HEK293 (cell line): ENCODE measurements around the gene TTC23L.

Experiments used
- CTCF ChIA-PET: fragments of 350-600 bp; formaldehyde crosslinking; extraction: SDS; loops from one replicate; lab custom pipeline; 2021; ENCODE audit warnings: antibody characterized with exemption; lab: Yijun Ruan, JAX
- POLR2A ChIA-PET: fragments of 300-600 bp; formaldehyde crosslinking; extraction: SDS; loops from one replicate; lab custom pipeline; 2020; ENCODE audit warnings: antibody characterized with exemption, inconsistent platforms; lab: Yijun Ruan, JAX
- H3K27ac ChIP-seq: fragments of 200-500 bp; sonication (Bioruptor generic); 2 replicates; pipeline ENCODE4 v1.5.1; 2014; ENCODE audit warnings: low read depth, low read length, control low read depth, inconsistent platforms; ENCODE audit errors: extremely low read depth
- H3K36me3 ChIP-seq, 2 experiments: fragments of 200-500 bp in 1 of 2; sonication (Bioruptor generic) in 1 of 2; 1 replicate in 1 of 2; 2 replicates in 1 of 2; pipeline ENCODE4 v1.5.1; 2014 to 2017; ENCODE audit warnings: inconsistent platforms in 2 of 2, low read length in 2 of 2; ENCODE audit not compliant: control insufficient read depth in 2 of 2, insufficient read depth in 1 of 2
- H3K4me1 ChIP-seq: fragments of 200-500 bp; sonication (Bioruptor generic); 2 replicates; pipeline ENCODE4 v1.5.1; 2014; ENCODE audit warnings: mild to moderate bottlenecking, low read length, inconsistent platforms; ENCODE audit not compliant: control insufficient read depth, insufficient read depth
- H3K4me3 ChIP-seq: 2 replicates; pipeline ENCODE4 v1.5.1; 2011; ENCODE audit warnings: low read depth, mild to moderate bottlenecking, control low read depth, low read length, moderate library complexity
- H3K9me3 ChIP-seq: fragments of 200-500 bp; sonication (Bioruptor generic); 2 replicates; pipeline ENCODE4 v1.5.1; 2014; ENCODE audit warnings: low read depth, low read length, inconsistent platforms; ENCODE audit not compliant: control insufficient read depth, insufficient read depth
- BCL11B ChIP-seq: fragments of 450-650 bp; formaldehyde crosslinking; IDR thresholded peaks from 2 replicates; pipeline ENCODE4 v1.5.1; 2016; ENCODE audit warnings: low read depth, missing biosample characterization, missing genetic modification characterization
- GLI4 ChIP-seq: fragments of 450-650 bp; formaldehyde crosslinking; IDR thresholded peaks from 2 replicates; pipeline ENCODE4 v1.5.1; 2016; ENCODE audit warnings: missing biosample characterization, missing genetic modification characterization
- GLIS2 ChIP-seq: fragments of 450-650 bp; formaldehyde crosslinking; IDR thresholded peaks from 2 replicates; pipeline ENCODE4 v1.5.1; 2016; ENCODE audit warnings: missing biosample characterization, missing genetic modification characterization
- IKZF3 ChIP-seq: fragments of 450-650 bp; IDR thresholded peaks from 2 replicates; pipeline ENCODE4 v1.5.0; 2018; ENCODE audit warnings: missing biosample characterization, mild to moderate bottlenecking, missing genetic modification characterization, moderate library complexity
- KLF10 ChIP-seq: fragments of 450-650 bp; IDR thresholded peaks from 2 replicates; pipeline ENCODE4 v1.5.1; 2018; ENCODE audit warnings: missing biosample characterization, mild to moderate bottlenecking, missing genetic modification characterization
- MEIS1 ChIP-seq: sonication (generic); formaldehyde crosslinking; IDR thresholded peaks from 2 replicates; pipeline ENCODE4 v1.8.1; 2022; ENCODE audit warnings: missing genetic modification reagents, mild to moderate bottlenecking, borderline replicate concordance
- PATZ1 ChIP-seq: fragments of 450-650 bp; formaldehyde crosslinking; IDR thresholded peaks from 2 replicates; pipeline ENCODE4 v1.5.1; 2016; ENCODE audit warnings: missing biosample characterization, missing genetic modification characterization
- TCF7L2 ChIP-seq: IDR thresholded peaks from 2 replicates; pipeline ENCODE4 v1.6.1; 2011; ENCODE audit warnings: low read depth, mild to moderate bottlenecking, inconsistent platforms, low read length, moderate library complexity, borderline replicate concordance
- TRIM28 ChIP-seq: IDR thresholded peaks from 2 replicates; pipeline ENCODE4 v1.6.1; 2011; ENCODE audit warnings: low read length, control low read depth, borderline replicate concordance
- ZBTB17 ChIP-seq: fragments of 450-650 bp; formaldehyde crosslinking; IDR thresholded peaks from 2 replicates; pipeline ENCODE4 v1.5.1; 2016; ENCODE audit warnings: missing biosample characterization, missing genetic modification characterization
- ZBTB8A ChIP-seq: fragments of 450-650 bp; formaldehyde crosslinking; IDR thresholded peaks from 2 replicates; pipeline ENCODE4 v1.5.1; 2016; ENCODE audit warnings: missing biosample characterization, missing genetic modification characterization
- ZIC2 ChIP-seq: fragments of 450-650 bp; formaldehyde crosslinking; IDR thresholded peaks from 2 replicates; pipeline ENCODE4 v1.5.1; 2016; ENCODE audit warnings: missing biosample characterization, missing genetic modification characterization
- ZNF138 ChIP-seq: fragments of 450-650 bp; formaldehyde crosslinking; IDR thresholded peaks from 2 replicates; pipeline ENCODE4 v1.5.1; 2016; ENCODE audit warnings: missing biosample characterization, missing genetic modification characterization, borderline replicate concordance
- ZNF23 ChIP-seq: fragments of 450-650 bp; formaldehyde crosslinking; IDR thresholded peaks from 2 replicates; pipeline ENCODE4 v1.5.1; 2016; ENCODE audit warnings: missing biosample characterization, missing genetic modification characterization, borderline replicate concordance
- ZNF248 ChIP-seq: fragments of 450-650 bp; formaldehyde crosslinking; IDR thresholded peaks from 2 replicates; pipeline ENCODE4 v1.5.1; 2017; ENCODE audit warnings: missing biosample characterization, missing genetic modification characterization
- ZNF274 ChIP-seq, 2 experiments: fragments of 200-500 bp in 1 of 2; fragments of 450-650 bp in 1 of 2; sonication (Bioruptor generic) in 1 of 2; formaldehyde crosslinking in 1 of 2; IDR thresholded peaks; 2 replicates each; pipeline versions ENCODE4 v1.5.1 to v1.6.1; 2014 to 2016; ENCODE audit warnings: borderline replicate concordance in 1 of 2, inconsistent platforms in 1 of 2, low read length in 1 of 2, missing biosample characterization in 1 of 2, missing genetic modification characterization in 1 of 2
- ZNF510 ChIP-seq: fragments of 450-650 bp; formaldehyde crosslinking; IDR thresholded peaks from 2 replicates; pipeline ENCODE4 v1.5.1; 2018; ENCODE audit warnings: mild to moderate bottlenecking, missing genetic modification characterization, missing biosample characterization; ENCODE audit not compliant: insufficient replicate concordance
- ZNF530 ChIP-seq: fragments of 450-650 bp; formaldehyde crosslinking; IDR thresholded peaks from 2 replicates; pipeline ENCODE4 v1.5.1; 2016; ENCODE audit warnings: low read depth, missing biosample characterization, missing genetic modification characterization
- ZNF549 ChIP-seq: fragments of 450-650 bp; IDR thresholded peaks from 2 replicates; pipeline ENCODE4 v1.5.1; 2018; ENCODE audit warnings: missing biosample characterization, missing genetic modification characterization, mild to moderate bottlenecking, inconsistent platforms, moderate library complexity
- ZNF571 ChIP-seq: fragments of 450-650 bp; formaldehyde crosslinking; IDR thresholded peaks from 2 replicates; pipeline ENCODE4 v1.5.0; 2017; ENCODE audit warnings: missing biosample characterization, missing genetic modification characterization
- ZNF585B ChIP-seq: fragments of 450-650 bp; formaldehyde crosslinking; IDR thresholded peaks from 2 replicates; pipeline ENCODE4 v1.5.1; 2016; ENCODE audit warnings: missing biosample characterization, missing genetic modification characterization
- ZNF600 ChIP-seq: fragments of 450-650 bp; formaldehyde crosslinking; IDR thresholded peaks from 2 replicates; pipeline ENCODE4 v1.5.1; 2016; ENCODE audit warnings: missing biosample characterization, missing genetic modification characterization
- ZNF621 ChIP-seq: fragments of 450-650 bp; formaldehyde crosslinking; IDR thresholded peaks from 2 replicates; pipeline ENCODE4 v1.5.1; 2017; ENCODE audit warnings: missing biosample characterization, missing genetic modification characterization
- ZNF658 ChIP-seq: fragments of 450-650 bp; formaldehyde crosslinking; IDR thresholded peaks from 2 replicates; pipeline ENCODE4; 2016; ENCODE audit warnings: missing biosample characterization, missing genetic modification characterization
- ZNF664 ChIP-seq: fragments of 450-650 bp; formaldehyde crosslinking; IDR thresholded peaks from 2 replicates; pipeline ENCODE4 v1.5.1; 2016; ENCODE audit warnings: missing biosample characterization, missing genetic modification characterization
- ZNF670 ChIP-seq: fragments of 450-650 bp; formaldehyde crosslinking; IDR thresholded peaks from 2 replicates; pipeline ENCODE4 v1.5.1; 2016; ENCODE audit warnings: missing biosample characterization, missing genetic modification characterization, low read depth
- ZNF707 ChIP-seq: fragments of 450-650 bp; formaldehyde crosslinking; IDR thresholded peaks from 2 replicates; pipeline ENCODE4 v1.5.1; 2016; ENCODE audit warnings: missing biosample characterization, missing genetic modification characterization
- ZNF785 ChIP-seq: fragments of 450-650 bp; formaldehyde crosslinking; IDR thresholded peaks from 2 replicates; pipeline ENCODE4 v1.5.1; 2016; ENCODE audit warnings: missing biosample characterization, missing genetic modification characterization
- ZNF837 ChIP-seq: fragments of 450-650 bp; formaldehyde crosslinking; IDR thresholded peaks from 2 replicates; pipeline ENCODE4 v1.5.1; 2016; ENCODE audit warnings: missing biosample characterization, missing genetic modification characterization
- ZSCAN16 ChIP-seq: fragments of 450-650 bp; formaldehyde crosslinking; IDR thresholded peaks from 2 replicates; pipeline ENCODE4 v1.5.1; 2016; ENCODE audit warnings: missing biosample characterization, missing genetic modification characterization
- TF ChIP-seq, protein P1 (sequence below): fragments of 450-650 bp; formaldehyde crosslinking; IDR thresholded peaks from 2 replicates; pipeline ENCODE4 v1.5.1; 2016; ENCODE audit warnings: missing biosample characterization, missing genetic modification characterization, borderline replicate concordance
- TF ChIP-seq, protein P2 (sequence below): fragments of 450-650 bp; IDR thresholded peaks from 2 replicates; pipeline ENCODE4 v1.5.1; 2018; ENCODE audit warnings: missing biosample characterization, mild to moderate bottlenecking, missing genetic modification characterization

TTC23L gene

GRCh38 chr5:34854459-34855174, 15.7 kb downstream of the TTC23L start (continued):
- TF ChIP-seq ZNF600 (tag by site-specific recombination) = no peak
- peak; percentile 40; the same call in 1 of the 2 replicates for TF ChIP-seq IKZF3 (tag by site-specific recombination)
- TF ChIP-seq ZBTB17 = no peak
- TF ChIP-seq ZNF138 (tag by site-specific recombination) = no peak
- TF ChIP-seq ZNF837 (tag by site-specific recombination) = no peak
- TF ChIP-seq ZNF248 = no peak
- TF ChIP-seq ZBTB8A (tag by site-specific recombination) = peak; percentile 81
- no peak for TF ChIP-seq ZNF670
- peak; percentile 10; the same call in 1 of the 2 replicates for TF ChIP-seq ZNF664 (tag by site-specific recombination)

DNA sequence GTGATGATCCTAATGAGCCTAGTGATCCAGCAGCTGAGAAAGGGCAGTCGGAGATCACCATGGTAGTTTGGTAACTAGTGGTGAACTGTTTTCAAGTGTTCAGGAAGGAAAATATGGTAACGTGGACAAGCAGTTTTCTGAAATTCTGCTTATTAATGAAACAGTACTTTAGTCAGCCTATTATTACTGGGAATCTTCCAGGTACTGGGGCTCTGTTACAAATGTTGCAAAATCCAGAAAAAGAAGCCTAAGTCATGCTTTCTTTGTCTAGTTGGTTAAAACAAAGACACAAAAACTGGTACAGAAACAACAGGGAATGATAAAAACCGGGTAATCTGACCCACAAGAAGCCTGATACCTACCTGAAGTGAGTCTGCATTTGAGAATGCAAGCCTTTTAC, 18.2 kb downstream of the TTC23L start:
- H3K4me3 ChIP-seq = no peak overlapping the region
- no peak overlapping the region for H3K27ac ChIP-seq
- no peaks in the 10 kb centered on the region for H3K36me3 ChIP-seq
- no peaks in the 10 kb centered on the region for H3K9me3 ChIP-seq
- CTCF ChIA-PET = no interaction called here
- TF ChIP-seq, protein P1, sequence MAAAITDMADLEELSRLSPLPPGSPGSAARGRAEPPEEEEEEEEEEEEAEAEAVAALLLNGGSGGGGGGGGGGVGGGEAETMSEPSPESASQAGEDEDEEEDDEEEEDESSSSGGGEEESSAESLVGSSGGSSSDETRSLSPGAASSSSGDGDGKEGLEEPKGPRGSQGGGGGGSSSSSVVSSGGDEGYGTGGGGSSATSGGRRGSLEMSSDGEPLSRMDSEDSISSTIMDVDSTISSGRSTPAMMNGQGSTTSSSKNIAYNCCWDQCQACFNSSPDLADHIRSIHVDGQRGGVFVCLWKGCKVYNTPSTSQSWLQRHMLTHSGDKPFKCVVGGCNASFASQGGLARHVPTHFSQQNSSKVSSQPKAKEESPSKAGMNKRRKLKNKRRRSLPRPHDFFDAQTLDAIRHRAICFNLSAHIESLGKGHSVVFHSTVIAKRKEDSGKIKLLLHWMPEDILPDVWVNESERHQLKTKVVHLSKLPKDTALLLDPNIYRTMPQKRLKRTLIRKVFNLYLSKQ (tag by site-specific recombination) = no peak
- TF ChIP-seq BCL11B (tag by site-specific recombination) (no peak), GLI4 (tag by site-specific recombination) (no peak), GLIS2 (no peak), ZNF23 (no peak), ZNF274 (IDR thresholded peaks at IDR 0.05; ENCODE audit: low read length) (no peak), ZNF274 (tag by site-specific recombination; IDR thresholded peaks at IDR 0.05; ENCODE audit: borderline replicate concordance) (no peak), ZNF510 (tag by site-specific recombination) (no peak), TRIM28 (no peak), ZIC2 (no peak), ZNF585B (no peak), ZNF530 (tag by site-specific recombination) (no peak), KLF10 (tag by site-specific recombination) (no peak)
- TF ChIP-seq, protein P2, sequence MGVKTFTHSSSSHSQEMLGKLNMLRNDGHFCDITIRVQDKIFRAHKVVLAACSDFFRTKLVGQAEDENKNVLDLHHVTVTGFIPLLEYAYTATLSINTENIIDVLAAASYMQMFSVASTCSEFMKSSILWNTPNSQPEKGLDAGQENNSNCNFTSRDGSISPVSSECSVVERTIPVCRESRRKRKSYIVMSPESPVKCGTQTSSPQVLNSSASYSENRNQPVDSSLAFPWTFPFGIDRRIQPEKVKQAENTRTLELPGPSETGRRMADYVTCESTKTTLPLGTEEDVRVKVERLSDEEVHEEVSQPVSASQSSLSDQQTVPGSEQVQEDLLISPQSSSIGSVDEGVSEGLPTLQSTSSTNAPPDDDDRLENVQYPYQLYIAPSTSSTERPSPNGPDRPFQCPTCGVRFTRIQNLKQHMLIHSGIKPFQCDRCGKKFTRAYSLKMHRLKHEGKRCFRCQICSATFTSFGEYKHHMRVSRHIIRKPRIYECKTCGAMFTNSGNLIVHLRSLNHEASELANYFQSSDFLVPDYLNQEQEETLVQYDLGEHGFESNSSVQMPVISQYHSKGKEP (tag by site-specific recombination) = no peak
- POLR2A ChIA-PET = no interaction called here
- peaks cover 13% of the 10 kb centered on the region for H3K4me1 ChIP-seq

GRCh38 chr5:34857894-34858293, 18.9 kb downstream of the TTC23L start:
- ChIA-PET CTCF (interaction anchor here (0.9 kb wide), 2 partner anchors 28 to 36 kb away, joined by 4 read pairs; no protein-coding TSS in a partner anchor), POLR2A (no interaction called here)
- Histone ChIP-seq H3K27ac (no peak overlapping the region), H3K4me1 (peaks cover 13% of the 10 kb centered on the region), H3K4me3 (no peak overlapping the region), H3K9me3 (no peaks in the 10 kb centered on the region), H3K36me3 (no peaks in the 10 kb centered on the region)
- TF ChIP-seq ZSCAN16 (tag by site-specific recombination) = no peak
- no peak for TF ChIP-seq ZNF785 (tag by site-specific recombination)
- no peak for TF ChIP-seq ZNF510 (tag by site-specific recombination)
- no peak for TF ChIP-seq TCF7L2
- no peak for TF ChIP-seq ZNF571 (tag by site-specific recombination)
- no peak for TF ChIP-seq ZNF621 (tag by site-specific recombination)
- TF ChIP-seq ZNF549 (tag by site-specific recombination) = no peak
- TF ChIP-seq ZNF248 = no peak
- no peak for TF ChIP-seq PATZ1
- no peak for TF ChIP-seq ZNF707 (tag by site-specific recombination)
- no peak for TF ChIP-seq ZNF658 (tag by site-specific recombination)
- no peak for TF ChIP-seq MEIS1
